Stimulated activated naive CD8-positive, alpha-beta T cell treated with anti-CD3 and anti-CD28 coated beads, Interleukin-15, Interleukin-2, amounts not matched to agents 100 U/mL and 50 U/mL, for 24 hours (primary cell): ENCODE data around the gene BICD1.

Experiments used
- ATAC-seq: fragments of 150-1000 bp; cut with Tn5 transposase; one replicate; pipeline ENCODE4 v1.10.0; 2021
- DNase-seq: peaks from one replicate; pipeline ENCODE4 v3.0.0; 2021

Gene BICD1

DNA sequence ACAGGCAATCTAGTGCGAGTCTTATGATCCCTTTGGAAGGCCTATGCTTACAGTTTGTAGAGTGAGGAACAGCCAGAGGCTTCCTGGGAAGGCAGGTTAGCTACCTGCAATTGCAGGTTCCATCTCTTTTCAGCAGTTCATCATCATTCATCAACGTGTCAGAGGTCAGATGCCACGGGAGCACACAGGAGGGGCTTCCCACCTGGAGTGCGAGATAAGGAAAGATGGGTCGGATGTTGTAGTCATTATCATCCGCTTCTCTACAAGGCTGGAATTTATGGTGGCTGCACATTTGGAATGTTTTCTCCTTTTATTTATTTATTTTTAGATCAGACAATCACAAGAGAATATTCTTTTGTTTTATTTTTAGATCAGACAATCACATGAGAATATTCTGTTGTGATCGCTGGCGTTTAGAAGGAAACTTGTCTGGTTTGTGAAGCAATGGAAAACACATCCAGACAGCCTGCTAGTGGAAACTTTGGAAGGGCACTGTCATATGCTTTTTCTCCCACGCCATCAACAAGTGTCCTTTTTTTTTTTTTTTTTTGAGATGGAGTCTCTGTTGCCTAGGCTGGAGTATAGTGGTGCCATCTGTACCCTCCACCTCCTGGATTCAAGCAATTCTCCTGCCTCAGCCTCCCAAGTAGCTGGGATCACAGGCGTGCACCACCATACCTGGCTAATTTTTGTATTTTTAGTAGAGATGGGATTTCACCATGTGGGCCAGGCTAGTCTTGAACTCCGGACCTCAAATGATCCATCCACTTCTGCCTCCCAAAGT, 1.9 kb upstream of the BICD1 start:
- no peak for DNase-seq
- ATAC-seq = no peak

DNA sequence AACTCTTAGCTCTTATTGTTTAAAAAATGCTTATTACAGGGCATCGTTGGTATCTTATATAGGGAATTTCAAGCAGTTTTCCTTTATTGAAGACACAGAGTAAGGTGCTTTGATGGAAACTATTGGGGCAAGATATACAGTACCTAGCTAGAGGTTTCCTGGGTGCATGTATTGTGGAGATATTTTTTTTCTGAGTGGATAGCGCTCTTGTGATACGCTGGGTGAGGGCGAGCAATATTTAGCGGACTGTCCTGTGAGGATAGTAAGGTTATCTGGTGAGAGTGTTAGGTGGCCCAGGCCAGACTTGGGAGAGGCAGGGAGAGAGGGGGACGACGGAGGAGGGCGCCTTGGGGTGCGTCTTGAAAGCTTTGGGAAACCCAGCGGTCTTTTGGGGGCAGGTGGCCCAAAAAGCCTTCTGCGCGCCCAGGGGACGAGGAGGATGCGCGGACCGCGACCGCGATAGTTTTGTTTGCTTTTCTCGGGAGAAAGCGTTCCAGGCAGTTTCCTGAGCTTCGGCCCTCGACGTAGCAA, 596 bp upstream of the BICD1 start:
- ATAC-seq (no peak), DNase-seq (no peak)

DNA sequence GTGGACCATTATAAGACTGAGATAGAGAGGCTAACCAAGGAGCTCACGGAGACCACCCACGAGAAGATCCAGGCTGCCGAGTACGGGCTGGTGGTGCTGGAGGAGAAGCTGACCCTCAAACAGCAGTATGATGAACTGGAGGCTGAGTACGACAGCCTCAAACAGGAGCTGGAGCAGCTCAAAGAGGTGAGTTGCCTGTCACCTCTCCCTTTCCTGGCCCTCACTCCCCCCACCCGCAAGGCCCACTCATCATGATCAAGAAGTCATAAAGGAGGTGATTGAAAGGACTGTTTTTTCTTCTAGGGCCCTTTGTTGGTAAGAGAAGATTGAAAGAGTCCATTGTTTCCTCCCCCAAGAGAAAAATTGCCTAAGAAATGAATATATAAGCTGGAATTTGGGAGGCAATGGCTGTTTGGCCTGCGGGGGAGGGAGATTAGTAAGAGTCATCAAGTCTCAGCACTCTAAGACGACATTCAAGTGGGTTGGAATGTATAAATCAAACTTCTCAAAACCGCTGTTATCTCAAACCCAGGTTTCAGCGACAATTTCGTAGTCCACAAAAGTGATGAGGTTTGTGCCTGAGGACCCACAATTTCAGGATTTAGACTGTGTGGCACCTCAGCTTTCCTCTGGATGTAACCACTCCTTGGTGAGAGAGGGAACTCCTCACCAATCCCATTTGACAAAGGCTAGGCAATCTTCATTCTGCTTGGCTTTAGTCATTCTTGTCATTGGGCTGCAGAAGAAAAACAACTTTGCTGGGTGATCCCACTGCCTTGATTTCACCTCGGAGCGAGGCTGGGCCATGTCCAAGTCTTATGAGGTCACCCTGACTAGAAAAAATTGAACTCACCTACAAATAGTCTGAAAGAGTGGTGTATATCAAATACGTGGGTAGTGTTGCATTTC, 966 bp downstream of the BICD1 start:
- DNase-seq (peak; percentile 37), ATAC-seq (peak; percentile 20)

DNA sequence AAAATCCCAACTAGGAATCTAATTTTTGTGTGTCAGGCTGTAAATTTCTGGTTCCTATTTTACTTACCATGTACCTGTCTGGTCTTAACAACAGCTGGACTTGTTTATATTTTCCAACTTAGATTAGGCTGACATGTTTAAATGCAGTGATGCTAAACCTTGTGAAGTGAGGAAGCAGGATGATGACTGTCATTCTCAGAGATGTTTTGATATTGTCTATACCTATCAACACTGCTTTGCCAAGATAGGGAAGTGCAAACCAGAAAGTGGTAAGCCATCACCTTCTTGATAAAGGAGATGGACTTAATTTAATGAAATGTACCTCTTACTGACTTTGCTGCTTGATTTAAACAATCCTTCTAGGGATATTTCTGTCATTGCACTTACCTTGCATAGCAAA, 2.1 kb downstream of the BICD1 start:
- DNase-seq = no peak
- ATAC-seq = no peak

DNA sequence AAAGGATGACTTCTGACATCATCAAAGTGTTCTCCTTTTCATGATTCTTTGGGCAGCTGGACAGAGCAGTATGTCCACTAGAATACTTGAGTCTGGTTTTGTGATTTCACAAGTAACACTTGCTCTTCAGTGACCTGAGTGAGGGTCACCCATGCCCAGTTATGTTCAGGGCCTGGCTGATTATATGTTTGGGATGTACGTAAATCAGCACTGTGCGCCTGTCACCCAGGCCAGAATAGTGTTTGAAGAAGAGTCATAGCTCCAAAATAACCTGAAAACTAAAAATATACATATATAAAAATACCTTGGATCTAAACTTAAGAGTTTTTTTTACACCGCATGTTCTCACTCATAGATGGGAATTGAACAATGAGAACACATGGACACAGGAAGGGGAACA, 3.8 kb downstream of the BICD1 start:
- ATAC-seq (no peak), DNase-seq (no peak)

DNA sequence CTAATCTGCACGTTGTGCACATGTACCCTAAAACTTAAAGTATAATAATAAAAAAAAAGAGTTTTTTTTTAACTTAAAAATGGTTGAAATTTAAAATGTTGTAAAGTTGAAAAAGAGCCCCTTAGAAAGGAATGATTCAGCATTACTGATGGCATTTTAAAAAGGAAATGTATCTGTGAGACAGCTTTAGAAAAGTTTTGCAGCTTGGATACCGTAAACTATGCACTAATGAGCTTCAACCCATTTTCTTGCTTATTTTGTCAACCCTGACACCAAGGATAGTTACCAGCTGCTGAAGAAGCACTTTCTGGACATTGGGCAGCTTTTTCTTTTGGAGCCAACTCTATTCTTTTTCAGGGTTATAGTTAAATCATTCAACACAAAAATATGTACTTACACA, 4.3 kb downstream of the BICD1 start:
- no peak for ATAC-seq
- DNase-seq = no peak

DNA sequence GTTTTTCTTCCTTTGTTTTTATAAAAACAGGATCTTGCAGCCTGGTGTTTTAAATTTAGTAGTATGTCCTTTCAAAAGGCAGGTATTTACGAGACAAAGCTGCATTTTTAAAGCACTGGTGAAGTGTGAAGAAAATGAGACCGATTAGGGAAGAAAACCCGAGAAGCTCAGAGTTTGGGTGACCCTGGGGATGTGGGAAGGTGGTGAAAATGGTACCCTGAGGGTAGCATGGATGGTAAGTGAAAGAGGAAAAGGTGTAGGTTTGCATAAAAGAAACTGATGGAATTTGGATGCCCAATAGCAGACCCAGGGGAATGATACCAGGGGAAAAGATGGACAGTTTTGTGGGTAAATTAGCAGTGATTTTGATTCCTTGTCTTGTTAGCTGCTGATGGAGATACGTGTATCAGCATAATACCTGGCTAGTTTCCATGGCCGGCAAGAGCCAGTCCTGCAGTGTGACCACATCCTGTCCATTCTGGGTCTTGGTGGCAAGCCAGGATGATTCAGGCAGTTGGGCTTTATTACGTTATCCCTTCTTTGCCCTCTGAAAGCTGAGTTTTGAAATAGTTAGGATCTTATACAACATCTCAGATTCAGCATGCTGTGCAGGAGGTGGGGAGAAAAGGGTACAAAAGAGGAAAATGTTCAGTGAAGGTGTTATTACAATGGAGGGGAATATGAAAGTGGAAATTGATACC, 8.9 kb downstream of the BICD1 start:
- DNase-seq = no peak

DNA sequence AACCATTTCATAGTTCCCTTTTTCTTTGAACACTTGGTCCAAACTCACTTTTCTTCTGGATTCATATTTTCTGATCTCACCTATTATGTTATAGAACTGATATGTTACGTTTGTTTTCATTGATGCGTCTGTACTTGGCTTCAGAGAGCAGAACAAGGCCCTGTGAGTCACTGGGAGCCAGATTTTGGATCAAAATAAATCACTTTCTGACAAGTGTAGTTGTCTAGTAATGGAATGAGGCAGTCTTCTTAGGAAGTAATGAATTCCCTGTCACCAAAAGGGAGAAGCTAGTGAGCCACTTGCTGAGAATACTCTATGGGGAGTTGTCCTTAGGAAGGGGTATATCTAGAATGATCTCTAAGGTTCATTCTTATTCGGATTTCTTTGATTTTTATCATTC, 10.2 kb downstream of the BICD1 start:
- ATAC-seq (no peak), DNase-seq (no peak)

More for the DNA sequence above, 8.9 kb downstream of the BICD1 start:
- no peak for ATAC-seq

DNA sequence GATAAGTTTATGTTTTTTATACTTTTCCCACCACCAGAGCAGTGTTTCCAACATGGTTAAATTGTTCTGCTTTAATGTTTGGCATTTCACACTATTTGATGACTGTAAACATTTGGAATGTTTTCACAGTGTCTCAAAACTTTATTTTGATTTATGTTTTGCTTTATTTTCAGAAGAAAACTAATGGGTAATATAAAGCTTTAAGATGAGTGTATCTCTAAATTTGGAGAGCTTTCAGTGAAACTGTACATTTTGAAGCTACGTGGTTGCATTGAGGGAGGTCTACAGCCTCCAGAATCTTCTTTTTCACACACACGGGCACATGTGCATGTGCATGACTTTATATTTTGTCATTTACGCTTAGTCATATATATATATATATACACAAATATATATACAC, 10.7 kb downstream of the BICD1 start:
- no peak for ATAC-seq
- DNase-seq = no peak

DNA sequence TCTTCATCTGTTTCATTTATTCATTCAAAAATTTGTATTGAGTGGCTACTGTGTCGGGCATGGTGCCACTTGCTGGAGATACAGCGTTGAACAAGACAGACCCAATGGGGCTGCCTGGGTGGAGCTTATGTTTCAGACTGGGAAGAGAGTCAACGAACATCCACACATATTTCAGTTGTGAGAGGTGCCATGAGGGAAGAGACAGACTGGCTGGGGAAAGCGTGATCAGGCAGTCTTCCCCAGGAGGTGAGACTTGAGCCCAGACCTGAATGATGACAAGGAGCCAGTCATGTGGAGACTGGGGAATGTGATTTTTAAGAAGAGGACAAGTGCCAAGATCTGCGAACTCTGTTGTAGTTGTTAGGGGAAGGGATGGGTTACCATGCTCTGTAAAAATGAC, 12.2 kb downstream of the BICD1 start:
- no peak for DNase-seq
- no peak for ATAC-seq

DNA sequence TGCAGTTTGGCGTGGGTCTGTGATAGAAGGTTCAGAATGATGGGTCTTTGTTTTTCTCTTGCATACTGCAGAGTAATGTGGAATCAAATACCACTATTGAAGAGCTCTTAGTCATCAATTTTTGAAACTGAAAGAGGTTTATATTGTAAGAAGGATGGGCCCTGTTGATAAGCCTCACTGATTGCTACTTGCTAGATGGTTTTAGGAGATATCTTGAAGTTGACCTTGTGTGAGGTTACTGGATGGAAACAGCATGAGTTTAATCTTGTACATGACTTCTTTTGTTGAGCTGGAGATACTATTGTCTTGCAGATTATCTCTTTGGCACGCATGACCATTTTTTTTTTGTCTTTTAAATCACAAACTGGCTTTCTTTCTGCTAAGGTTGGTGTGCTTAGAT, 13.8 kb downstream of the BICD1 start:
- DNase-seq = no peak
- peak; percentile 75 for ATAC-seq

DNA sequence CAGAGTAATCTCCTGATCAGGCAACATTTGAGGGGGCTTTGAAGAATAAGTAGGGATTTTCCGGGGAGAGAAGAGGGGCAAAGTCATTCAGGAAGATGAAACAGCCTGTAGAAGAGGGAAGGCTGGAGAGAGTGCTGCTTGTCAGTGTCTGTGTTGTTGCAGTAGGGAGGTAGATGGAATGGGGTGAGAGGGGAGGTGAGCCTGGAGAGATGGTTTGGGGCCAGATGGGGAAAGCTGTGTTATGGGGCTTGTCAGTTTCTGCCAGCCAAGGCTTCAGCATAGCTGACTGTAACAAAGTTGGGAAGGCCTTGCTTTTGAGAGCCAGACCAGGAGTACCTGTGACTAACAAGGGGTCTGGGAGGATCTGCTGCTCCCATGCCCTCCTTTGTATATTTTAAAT, 18.0 kb downstream of the BICD1 start:
- DNase-seq (no peak), ATAC-seq (no peak)

DNA sequence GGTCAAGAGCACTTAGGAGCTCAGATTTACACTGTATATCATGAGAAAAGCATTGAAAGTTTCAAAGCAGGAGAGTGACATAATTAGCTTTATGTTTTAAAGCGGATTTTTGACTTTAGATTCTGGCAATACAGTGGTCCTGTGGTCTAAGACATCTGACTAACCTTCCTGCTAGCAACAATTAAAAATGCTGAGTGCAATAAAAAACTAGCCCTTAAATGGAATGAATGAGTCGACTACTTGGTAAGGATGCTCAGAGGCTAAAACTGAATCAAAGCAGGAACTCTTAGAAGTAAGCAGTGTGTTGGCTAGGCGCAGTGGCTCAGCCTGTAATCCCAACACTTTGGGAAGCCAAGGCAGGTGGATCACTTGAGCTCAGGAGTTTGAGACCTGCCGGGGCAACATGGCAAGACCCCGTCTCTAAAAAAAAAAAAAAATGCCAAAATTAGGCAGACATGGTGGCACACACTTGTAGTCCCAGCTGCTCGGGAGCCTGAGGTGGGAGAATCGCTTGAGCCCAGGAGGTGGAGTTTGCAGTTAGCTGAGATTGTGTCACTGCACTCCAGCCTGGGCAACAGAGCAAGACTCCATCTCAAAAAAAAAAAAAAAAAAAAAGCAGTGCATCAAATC, 18.9 kb downstream of the BICD1 start:
- no peak for ATAC-seq
- no peak for DNase-seq

DNA sequence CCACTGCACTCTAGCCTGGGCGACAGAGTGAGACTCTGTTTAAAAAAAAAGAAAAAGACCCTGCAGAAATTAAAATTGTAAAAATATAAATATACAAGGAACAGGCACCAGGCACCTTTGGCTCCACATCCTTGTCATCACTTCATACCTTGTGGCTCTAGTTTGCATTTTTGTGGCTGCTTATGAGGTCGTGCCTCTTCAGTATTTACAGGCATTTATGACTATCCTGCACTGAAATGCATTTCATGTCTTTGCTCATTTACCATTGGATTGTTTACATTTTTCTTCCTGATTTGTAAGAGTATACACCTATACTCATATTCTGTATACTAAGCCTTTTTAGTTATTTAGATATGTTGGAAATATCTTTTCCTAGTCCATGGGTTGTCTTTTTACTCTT, 20.1 kb downstream of the BICD1 start:
- DNase-seq = no peak

DNA sequence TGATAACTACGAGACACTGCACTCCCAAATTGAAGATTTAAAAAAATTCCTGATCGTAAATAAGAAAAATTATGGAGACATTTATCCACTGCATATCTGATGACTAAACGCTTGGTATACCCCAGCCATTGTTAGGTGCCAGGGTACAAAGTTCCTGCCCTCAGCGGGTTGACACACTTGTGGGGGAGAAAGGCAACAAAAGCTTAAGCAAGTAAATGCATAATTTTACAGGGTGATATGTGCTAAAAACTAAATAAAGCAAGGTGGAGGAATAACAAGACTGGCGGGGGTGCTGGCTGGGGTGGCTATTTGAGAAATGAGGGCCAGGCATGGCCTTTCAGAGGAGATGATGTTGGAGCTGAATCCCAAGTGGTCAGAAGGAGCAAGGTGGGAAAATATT, 25.0 kb downstream of the BICD1 start:
- DNase-seq (no peak), ATAC-seq (no peak)

More for the DNA sequence above, 20.1 kb downstream of the BICD1 start:
- ATAC-seq = no peak

DNA sequence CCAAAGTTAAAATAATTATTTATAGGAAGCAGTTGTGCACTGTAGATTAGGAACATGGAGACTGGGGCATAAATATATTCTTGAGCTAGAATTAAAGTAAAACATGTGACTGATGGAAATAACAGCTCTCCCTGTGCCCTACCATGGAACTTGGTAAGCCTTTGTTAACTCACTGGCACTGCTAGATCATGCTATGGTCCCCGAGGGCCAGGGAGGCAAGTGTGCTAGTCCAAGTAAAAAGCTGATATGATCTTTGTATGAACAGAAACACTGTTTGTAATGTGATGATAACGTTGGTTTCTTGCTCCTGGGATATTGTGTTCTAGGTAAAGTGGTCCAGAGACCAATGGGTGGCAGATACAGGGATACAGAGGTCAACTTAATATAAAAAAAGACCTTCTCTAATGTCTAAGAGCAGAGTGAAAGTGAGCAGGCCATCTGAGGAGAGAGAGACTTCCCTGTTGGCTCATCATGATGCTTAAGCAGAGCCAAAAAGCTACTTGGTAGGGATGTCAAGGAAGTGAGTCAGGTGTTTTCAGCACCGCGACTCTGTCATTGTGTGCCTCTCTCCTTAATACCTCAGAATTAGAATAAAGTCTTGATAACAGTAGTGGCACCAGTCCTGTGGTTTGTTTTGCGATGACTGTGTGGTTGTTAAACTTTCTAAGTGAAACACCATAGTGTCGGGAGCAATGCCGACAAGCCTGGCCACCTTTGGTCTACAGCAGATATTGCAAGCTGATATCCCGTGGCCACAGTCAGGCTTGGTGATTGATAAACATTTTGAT, 27.6 kb downstream of the BICD1 start:
- peak; percentile 98 for ATAC-seq
- peak; percentile 67 for DNase-seq

DNA sequence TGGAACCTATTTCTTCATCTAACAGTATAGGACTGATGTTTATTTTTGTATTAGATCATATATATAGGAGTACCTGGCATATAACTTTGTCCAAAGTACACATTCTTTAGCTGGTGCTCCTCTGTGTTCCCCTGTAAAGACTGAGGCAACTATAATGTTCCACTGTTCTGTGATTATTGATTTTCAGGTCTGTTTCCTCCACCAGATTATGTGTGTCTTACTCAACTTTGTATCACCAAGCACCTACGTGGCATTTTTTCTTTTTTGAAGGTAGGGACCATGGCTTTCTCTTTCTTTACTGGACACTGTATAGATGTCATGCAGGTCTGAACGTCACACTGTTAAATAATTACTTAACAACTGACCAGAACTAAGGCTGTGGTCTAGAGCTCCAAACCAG, 29.3 kb downstream of the BICD1 start:
- DNase-seq (no peak), ATAC-seq (no peak)

DNA sequence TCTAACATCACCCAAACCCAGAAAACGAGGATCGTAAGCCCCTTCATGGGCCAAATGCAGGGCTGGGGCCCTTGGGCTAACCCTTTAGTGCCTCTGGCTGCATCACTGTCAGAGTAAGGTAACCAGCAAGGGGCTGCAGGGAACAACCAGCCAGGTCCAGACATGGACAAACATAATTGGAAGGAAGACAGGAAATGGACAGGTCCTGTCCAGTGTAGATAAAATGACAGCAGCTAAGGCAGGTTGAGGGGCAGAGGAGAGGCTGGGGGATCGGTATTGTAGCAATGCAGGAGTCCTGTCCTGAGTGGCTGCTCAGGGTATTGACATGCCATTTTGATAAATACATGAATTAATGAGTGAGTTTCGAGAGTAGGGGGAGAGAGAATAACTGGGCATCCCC, 29.8 kb downstream of the BICD1 start:
- DNase-seq (no peak), ATAC-seq (no peak)

DNA sequence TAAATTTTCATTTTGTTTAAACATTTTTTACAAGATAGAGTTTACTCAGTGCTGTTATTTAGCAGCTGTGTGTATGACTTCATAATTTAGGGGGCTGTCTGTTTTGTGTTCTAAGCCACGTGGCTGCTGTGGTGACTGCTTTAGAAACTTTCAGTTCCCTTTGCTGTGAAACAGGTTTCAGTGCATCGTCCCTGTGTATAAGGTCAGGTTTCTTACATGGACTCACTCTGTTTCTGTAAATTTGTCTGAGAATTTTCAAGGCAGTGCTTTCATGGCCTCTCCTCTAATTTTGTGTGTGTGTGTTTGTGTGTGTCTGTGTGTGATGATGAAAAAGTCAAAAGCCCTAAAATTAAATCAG, 32.4 kb downstream of the BICD1 start:
- ATAC-seq = peak; percentile 62
- peak; percentile 44 for DNase-seq

DNA sequence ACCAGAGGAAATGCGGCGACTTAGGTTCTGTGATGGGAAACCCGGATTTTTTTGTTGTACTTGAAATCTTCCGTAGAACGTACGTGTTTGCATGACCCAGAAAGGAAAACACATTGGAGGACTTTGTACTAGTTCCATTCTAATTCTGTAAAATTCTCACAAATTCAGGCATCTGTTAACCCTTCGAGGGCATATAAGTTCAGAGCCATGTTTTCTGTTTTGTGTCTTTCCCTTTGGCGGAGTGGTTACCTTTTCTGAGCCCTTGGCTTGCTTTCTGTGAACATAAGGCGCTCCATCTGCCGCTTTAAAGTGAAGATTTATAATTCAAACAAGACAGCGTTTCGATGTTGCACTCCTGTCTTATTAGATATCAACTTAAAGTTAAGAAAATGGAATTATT, 34.2 kb downstream of the BICD1 start:
- ATAC-seq = no peak
- DNase-seq = no peak

DNA sequence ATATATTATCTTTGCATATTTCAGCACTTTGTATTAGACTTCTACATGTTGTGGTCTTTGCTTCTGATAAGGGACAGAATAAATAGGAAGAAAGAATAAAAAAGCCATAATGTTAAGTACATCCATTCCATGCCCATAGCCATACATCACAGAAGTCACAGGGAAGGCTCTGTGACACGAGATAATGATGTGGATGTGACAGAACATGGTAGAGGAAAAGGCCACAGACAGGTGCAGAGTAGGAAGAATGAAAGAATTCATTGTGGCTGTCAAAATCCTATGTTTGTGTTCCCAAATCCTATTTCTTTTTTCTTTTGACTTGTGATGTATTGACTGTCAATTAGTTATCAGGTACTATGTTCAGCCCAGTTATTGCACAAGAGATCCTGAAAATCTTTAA, 38.4 kb downstream of the BICD1 start:
- no peak for DNase-seq
- no peak for ATAC-seq
